GM13977 (cell line): Measurements from ENCODE around the gene CABLES1.

Source experiments
- DNase-seq: peaks from one replicate; pipeline ENCODE4 v3.0.0; 2012; ENCODE audit warnings: low spot score
- in situ Hi-C: fragments of 300-500 bp; cut with MboI; formaldehyde crosslinking; loops from one replicate; pipeline ENCODE4 v1.12.0; 2022; ENCODE audit warnings: low sequenced_read_pairs, low pct_unique_long_range_greater_than_20kb, mixed read lengths, inconsistent platforms; ENCODE audit not compliant: unreplicated experiment
- TF ChIP-seq, protein P1 (sequence below): IDR thresholded peaks from 2 replicates; pipeline ENCODE4 v1.5.1; 2012; ENCODE audit warnings: mild to moderate bottlenecking, control low read depth; ENCODE audit not compliant: insufficient read depth; ENCODE audit errors: extremely low read depth, missing control alignments

Gene CABLES1

DNA sequence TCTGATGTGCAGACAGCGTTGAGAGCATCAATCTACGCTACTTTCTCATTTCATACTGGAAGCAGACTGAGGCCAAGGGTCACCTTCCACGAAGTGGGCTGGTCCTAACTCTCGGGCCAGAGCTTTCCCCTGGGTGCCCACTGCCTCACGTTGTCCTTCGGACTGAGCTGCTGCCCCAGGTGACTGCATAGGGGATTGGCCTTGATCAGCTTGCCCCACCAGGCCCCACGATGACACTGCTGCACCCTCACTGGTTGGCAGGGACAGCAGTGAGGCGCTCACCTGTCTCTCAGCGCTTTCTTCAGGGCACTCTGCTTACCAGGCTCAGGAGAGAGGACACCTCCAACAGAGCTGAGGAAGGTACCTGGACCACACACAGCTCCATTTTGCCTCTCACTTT, 47.3 kb downstream of the CABLES1 start:
- no peak for DNase-seq
- TF ChIP-seq, protein P1, sequence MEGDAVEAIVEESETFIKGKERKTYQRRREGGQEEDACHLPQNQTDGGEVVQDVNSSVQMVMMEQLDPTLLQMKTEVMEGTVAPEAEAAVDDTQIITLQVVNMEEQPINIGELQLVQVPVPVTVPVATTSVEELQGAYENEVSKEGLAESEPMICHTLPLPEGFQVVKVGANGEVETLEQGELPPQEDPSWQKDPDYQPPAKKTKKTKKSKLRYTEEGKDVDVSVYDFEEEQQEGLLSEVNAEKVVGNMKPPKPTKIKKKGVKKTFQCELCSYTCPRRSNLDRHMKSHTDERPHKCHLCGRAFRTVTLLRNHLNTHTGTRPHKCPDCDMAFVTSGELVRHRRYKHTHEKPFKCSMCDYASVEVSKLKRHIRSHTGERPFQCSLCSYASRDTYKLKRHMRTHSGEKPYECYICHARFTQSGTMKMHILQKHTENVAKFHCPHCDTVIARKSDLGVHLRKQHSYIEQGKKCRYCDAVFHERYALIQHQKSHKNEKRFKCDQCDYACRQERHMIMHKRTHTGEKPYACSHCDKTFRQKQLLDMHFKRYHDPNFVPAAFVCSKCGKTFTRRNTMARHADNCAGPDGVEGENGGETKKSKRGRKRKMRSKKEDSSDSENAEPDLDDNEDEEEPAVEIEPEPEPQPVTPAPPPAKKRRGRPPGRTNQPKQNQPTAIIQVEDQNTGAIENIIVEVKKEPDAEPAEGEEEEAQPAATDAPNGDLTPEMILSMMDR = no peak
- in situ Hi-C loops = no loop called here

DNA sequence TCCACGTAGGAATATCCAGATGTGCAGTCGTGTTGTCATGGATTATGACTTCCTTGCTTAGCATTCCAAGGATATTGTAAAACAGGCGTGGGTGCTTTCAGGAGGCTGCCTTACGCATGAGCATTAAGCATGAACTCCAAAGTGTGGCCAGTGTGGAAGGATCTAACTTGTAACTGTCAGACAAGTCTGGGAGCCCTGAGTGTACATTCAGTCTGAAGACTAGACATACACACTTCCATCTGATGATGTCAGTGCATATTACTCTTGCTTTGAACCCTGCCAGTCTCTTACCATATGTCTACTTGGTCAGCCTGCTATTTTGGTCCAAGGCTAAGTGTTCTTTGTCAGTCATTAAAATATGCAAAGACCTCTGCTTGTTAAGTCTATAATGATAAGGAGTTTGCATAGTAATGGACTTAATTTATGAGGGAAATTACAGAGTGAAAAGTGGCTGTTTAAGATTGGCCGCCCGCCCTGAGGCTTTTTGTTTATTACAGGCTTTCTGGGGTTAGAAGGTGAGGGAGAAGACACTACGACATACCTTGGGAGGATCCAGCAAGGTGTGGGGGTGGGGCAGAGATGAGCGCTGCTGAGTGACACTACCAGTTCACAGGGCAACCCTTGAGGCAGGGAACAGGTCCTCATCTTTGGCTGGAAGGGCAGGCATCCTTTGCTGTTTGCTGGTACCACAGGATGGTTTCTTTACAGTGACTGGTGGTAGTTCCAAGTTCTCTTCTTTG, 48.3 kb downstream of the CABLES1 start:
- no peak for DNase-seq
- TF ChIP-seq, protein P1 = no peak

DNA sequence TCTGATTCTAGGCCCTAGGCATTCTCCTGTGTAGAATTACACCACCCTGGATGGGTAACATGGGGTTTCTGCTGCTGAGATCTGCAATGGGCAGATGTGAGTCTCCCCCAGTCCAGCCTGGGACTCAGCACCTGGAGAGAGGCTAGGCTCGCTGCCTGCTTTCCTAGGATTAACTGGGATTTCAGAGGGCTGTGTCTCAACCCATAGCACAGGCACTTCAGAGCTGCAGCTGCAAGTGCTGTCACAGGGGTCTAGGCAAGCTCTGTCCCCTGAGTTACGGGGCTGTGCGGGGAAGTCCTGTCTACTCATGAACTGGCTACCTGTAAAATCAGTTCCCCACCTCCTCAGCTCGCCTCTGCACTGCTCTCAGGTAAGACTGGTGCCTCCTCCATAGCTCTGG, 51.5 kb downstream of the CABLES1 start:
- TF ChIP-seq, protein P1 = no peak
- DNase-seq = no peak
- in situ Hi-C loops = no loop called here

More for the DNA sequence above, 48.3 kb downstream of the CABLES1 start:
- in situ Hi-C loops = no loop called here

DNA sequence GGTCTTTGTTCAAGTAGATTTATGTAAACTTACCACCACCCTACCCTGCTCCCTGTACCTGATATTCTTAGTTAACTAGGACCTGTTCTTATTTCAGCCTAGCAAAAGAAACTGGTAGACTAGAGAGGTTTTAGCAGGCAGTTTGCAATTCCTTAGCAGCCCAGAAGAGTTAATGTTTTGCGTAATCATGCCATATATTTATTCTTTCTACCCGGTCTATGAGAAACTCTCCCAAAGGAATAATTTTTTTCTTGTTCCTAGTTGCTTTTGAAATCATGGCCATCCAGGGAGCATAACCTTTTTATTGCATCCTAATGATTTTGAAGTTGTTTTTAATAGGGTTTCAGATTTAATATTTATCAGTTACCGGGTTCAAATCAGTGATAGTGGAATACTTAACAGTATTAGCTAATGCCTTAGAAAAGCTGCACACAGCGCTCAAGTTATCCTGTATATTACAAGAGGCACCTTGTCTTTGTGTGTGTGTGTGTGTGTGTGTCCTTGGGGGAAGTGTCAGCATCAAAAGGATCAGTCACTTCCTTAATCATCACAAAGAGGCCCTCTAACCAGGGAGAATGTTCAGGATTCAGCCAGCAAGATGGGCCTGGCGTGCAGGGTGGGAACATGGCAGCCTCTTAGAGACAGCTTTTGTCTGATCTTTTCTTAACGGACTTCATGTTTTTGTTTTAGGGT, 52.9 kb downstream of the CABLES1 start:
- TF ChIP-seq, protein P1 = no peak
- DNase-seq = no peak
- in situ Hi-C loops = no loop called here

DNA sequence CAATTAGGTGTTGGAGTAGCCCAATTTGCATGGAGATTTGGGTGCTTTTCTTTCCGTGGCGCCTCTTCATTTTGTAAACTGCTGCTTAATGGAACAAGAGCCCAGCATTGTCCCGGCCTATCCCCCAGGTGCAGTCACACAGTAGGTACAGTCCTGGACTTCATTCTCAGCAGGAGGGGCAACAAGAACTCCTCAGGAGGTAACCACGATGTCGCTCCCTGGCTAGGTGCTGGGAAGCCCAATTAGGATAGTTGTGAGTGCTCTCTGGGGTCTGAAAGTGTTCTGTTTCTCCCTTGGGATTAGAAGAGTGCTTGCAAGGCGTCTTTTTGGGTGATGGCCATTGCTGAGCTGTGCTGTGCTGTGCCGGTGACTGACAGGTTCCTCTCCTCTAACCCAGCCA, 53.8 kb downstream of the CABLES1 start:
- DNase-seq = no peak
- in situ Hi-C loops = no loop called here
- TF ChIP-seq, protein P1 = no peak

DNA sequence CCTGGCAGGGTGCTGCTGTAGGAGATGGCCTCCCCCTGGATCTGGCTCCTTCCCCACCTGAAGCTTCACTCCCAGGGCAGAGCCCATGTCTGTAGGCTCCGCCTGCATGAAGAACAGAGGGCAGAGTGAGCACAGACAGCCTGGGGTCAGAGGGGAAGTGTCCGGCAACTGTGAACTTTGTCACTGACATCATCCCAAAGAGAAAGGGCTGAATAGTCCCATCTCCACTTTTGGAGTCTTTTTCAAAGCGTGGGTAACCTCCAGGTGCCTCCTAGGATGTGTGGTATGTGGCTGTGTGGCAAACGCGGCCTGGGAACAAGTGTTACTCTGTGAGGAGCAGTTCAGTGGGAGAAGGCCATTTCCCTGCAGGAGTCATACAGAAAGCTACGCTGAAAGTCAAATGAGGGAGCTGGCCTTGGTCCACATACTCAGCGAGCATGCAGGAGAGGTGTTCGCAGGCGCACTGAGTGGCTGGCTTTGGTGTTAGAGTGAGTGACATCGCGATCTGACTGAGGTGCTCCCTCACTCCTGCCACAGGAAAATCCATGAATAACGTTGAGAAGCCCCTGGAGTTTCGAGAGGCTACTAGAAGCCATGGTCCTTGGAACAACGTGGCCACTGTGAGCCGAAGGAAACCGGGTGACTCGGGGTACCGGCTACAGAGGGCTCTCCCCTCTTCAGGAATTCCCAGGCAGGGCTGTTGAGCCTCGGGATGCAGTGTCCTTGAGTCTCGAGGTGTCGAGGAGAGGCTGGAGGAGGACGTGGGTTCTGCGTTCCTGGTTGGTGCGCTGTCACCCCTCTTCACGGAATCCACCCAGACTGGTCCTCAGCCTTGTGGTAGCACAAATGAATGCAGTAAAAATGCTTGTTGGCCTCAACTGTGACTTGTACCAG, 54.7 kb downstream of the CABLES1 start:
- TF ChIP-seq, protein P1 = no peak
- no peak for DNase-seq
- in situ Hi-C loops = no loop called here
